H1 (cell line): ENCODE data around the gene MBD4. TPM values are rescaled to one million over a fixed set of nuclear protein-coding genes. Genes with fewer than 3 reads are reported as not detected.

Experiments
- CTCF ChIA-PET: fragments of 300-600 bp; sonication (Branson Sonifier 250); formaldehyde crosslinking; loops from one replicate; lab custom pipeline; 2021; ENCODE audit not compliant: partially characterized antibody; lab: Charles Lee
- POLR2A ChIA-PET: fragments of 300-600 bp; sonication (Branson Sonifier 250); formaldehyde crosslinking; loops from one replicate; lab custom pipeline; 2021; ENCODE audit warnings: inconsistent platforms; ENCODE audit not compliant: partially characterized antibody; lab: Charles Lee
- DNase-seq, 2 experiments: peaks; one replicate each; pipeline versions ENCODE4 v3.0.0 to v3.0.0-alpha.2; 2010 to 2022; ENCODE audit warnings: low spot score in 2 of 2, low read depth in 1 of 2, mixed read lengths in 1 of 2
- FAIRE-seq: peaks from 2 replicates; lab custom pipeline; 2011; peaks lifted over from hg19 to GRCh38; lab: Jason Lieb, UNC
- H2AFZ ChIP-seq: 2 replicates; pipeline ENCODE4 v1.8.1; 2012; ENCODE audit warnings: low read length, inconsistent platforms
- H2AK5ac ChIP-seq: 2 replicates; pipeline ENCODE4 v1.6.1; 2013; ENCODE audit warnings: low read depth, low read length
- H2BK120ac ChIP-seq: replicated peaks from 2 replicates; pipeline ENCODE3; 2013; ENCODE audit warnings: low read depth, low read length, inconsistent platforms
- H2BK12ac ChIP-seq: 2 replicates; pipeline ENCODE4 v1.6.1; 2013; ENCODE audit warnings: low read depth, low read length
- H2BK15ac ChIP-seq: 2 replicates; pipeline ENCODE4 v1.6.1; 2013; ENCODE audit warnings: low read length
- H2BK20ac ChIP-seq: 2 replicates; pipeline ENCODE4 v1.6.1; 2013; ENCODE audit warnings: low read length
- H2BK5ac ChIP-seq: 2 replicates; pipeline ENCODE4 v1.6.1; 2013; ENCODE audit warnings: low read depth, low read length
- H3K14ac ChIP-seq: 2 replicates; pipeline ENCODE4 v1.6.1; 2013; ENCODE audit warnings: inconsistent platforms; ENCODE audit not compliant: insufficient read length
- H3K18ac ChIP-seq: 2 replicates; pipeline ENCODE4 v1.6.1; 2013; ENCODE audit warnings: low read length; ENCODE audit errors: extremely low read depth
- H3K23ac ChIP-seq: 2 replicates; pipeline ENCODE4 v1.6.1; 2013; ENCODE audit warnings: inconsistent platforms; ENCODE audit not compliant: insufficient read length
- H3K23me2 ChIP-seq: 2 replicates; pipeline ENCODE4 v1.6.1; 2013; ENCODE audit warnings: low read depth, low read length
- H3K27ac ChIP-seq: 2 replicates; pipeline ENCODE4 v1.6.1; 2011; ENCODE audit warnings: low read depth, low read length, inconsistent platforms
- H3K27me3 ChIP-seq, 4 experiments: replicated peaks in 1 of 4; 1 replicate in 1 of 4; 2 replicates in 3 of 4; pipeline versions ENCODE4 v1.6.1 to v1.8.1; 2011 to 2013; ENCODE audit warnings: low read length in 3 of 4, mild to moderate bottlenecking in 3 of 4, inconsistent platforms in 2 of 4, mixed read lengths in 2 of 4, moderate library complexity in 1 of 4; ENCODE audit not compliant: control insufficient read depth in 3 of 4, insufficient read depth in 3 of 4; ENCODE audit errors: extremely low read depth in 1 of 4
- H3K36me3 ChIP-seq, 4 experiments: 2 replicates each; pipeline versions ENCODE4 v1.6.1 to v1.8.1; 2011 to 2013; ENCODE audit warnings: mild to moderate bottlenecking in 4 of 4, low read length in 3 of 4, moderate library complexity in 2 of 4, control low read depth in 1 of 4, inconsistent platforms in 1 of 4; ENCODE audit not compliant: insufficient read depth in 4 of 4, control insufficient read depth in 2 of 4
- H3K4ac ChIP-seq: replicated peaks from 2 replicates; pipeline ENCODE3; 2013; ENCODE audit warnings: low read length, low read depth, mixed read lengths, inconsistent platforms; ENCODE audit not compliant: insufficient read length
- H3K4me1 ChIP-seq, 4 experiments: replicated peaks in 1 of 4; 1 replicate in 1 of 4; 2 replicates in 3 of 4; pipeline versions ENCODE4 v1.6.1 to v1.8.1; 2011 to 2013; ENCODE audit warnings: low read length in 3 of 4, inconsistent platforms in 2 of 4, mixed read lengths in 1 of 4; ENCODE audit not compliant: insufficient read depth in 4 of 4, control insufficient read depth in 3 of 4
- H3K4me2 ChIP-seq, 2 experiments: 2 replicates each; pipeline versions ENCODE4 v1.6.1 to v1.8.1; 2011 to 2013; ENCODE audit warnings: low read depth in 2 of 2, low read length in 2 of 2, control low read depth in 1 of 2, inconsistent platforms in 1 of 2, mild to moderate bottlenecking in 1 of 2; ENCODE audit not compliant: insufficient read depth in 1 of 2
- H3K4me3 ChIP-seq, 4 experiments: fragments of 200-600, 300-600 bp in 1 of 4; sonication (generic), shearing (Covaris generic), sonication (Bioruptor Twin) in 1 of 4; 2 replicates each; pipeline versions ENCODE4 v1.5.1 to v1.8.1; 2011 to 2016; ENCODE audit warnings: low read length in 4 of 4, low read depth in 3 of 4, control low read depth in 2 of 4, inconsistent platforms in 2 of 4, mild to moderate bottlenecking in 2 of 4, mixed read lengths in 1 of 4, moderate library complexity in 1 of 4; ENCODE audit not compliant: insufficient read depth in 2 of 4; ENCODE audit errors: extremely low read depth in 1 of 4
- H3K56ac ChIP-seq: replicated peaks from 2 replicates; pipeline ENCODE3; 2013; ENCODE audit warnings: low read depth, mild to moderate bottlenecking, mixed read lengths, low read length, inconsistent platforms; ENCODE audit not compliant: insufficient read length
- H3K79me1 ChIP-seq: 2 replicates; pipeline ENCODE4 v1.6.1; 2013; ENCODE audit warnings: low read depth, low read length, control low read depth
- H3K79me2 ChIP-seq, 2 experiments: 2 replicates each; pipeline versions ENCODE4 v1.6.1 to v1.8.1; 2012 to 2013; ENCODE audit warnings: low read length in 2 of 2, mild to moderate bottlenecking in 2 of 2, inconsistent platforms in 1 of 2; ENCODE audit not compliant: insufficient read depth in 2 of 2, control insufficient read depth in 1 of 2
- H3K9ac ChIP-seq, 4 experiments: replicated peaks in 1 of 4; 1 replicate in 1 of 4; 2 replicates in 3 of 4; pipeline versions ENCODE4 v1.6.1 to v1.8.1; 2011 to 2013; ENCODE audit warnings: low read depth in 3 of 4, low read length in 3 of 4, control low read depth in 2 of 4, mild to moderate bottlenecking in 2 of 4, moderate library complexity in 2 of 4, inconsistent platforms in 1 of 4; ENCODE audit errors: extremely low read depth in 1 of 4
- H3K9me3 ChIP-seq, 2 experiments: 2 replicates each; pipeline versions ENCODE4 v1.6.1 to v1.8.1; 2012 to 2013; ENCODE audit warnings: mild to moderate bottlenecking in 2 of 2, moderate library complexity in 2 of 2, control low read depth in 1 of 2, inconsistent platforms in 1 of 2, low read depth in 1 of 2, low read length in 1 of 2, mixed read lengths in 1 of 2; ENCODE audit not compliant: insufficient read depth in 2 of 2
- H4K20me1 ChIP-seq, 2 experiments: replicated peaks in 1 of 2; 2 replicates each; pipeline versions ENCODE3 to v1.8.1; 2011 to 2013; ENCODE audit warnings: inconsistent platforms in 2 of 2, low read length in 2 of 2, mild to moderate bottlenecking in 1 of 2; ENCODE audit not compliant: insufficient read depth in 2 of 2, control insufficient read depth in 1 of 2
- H4K5ac ChIP-seq: 2 replicates; pipeline ENCODE4 v1.6.1; 2013; ENCODE audit warnings: low read length, low read depth, mixed read lengths, inconsistent platforms; ENCODE audit not compliant: insufficient read length
- H4K8ac ChIP-seq: 2 replicates; pipeline ENCODE4 v1.8.0; 2013; ENCODE audit warnings: mild to moderate bottlenecking, moderate library complexity, low read length, inconsistent platforms; ENCODE audit not compliant: insufficient read depth; ENCODE audit errors: extremely low read depth
- H4K91ac ChIP-seq: replicated peaks from 2 replicates; pipeline ENCODE3; 2013; ENCODE audit warnings: low read length, mixed read lengths, inconsistent platforms; ENCODE audit not compliant: insufficient read length
- ASH2L ChIP-seq: fragments of 200-600, 300-600 bp; sonication (generic); IDR thresholded peaks from one replicate; pipeline ENCODE4 v1.7.1; 2017; ENCODE audit warnings: low read length
- CBX5 ChIP-seq: fragments of 300-800, 300-1000 bp; sonication (generic); IDR thresholded peaks from 2 replicates; pipeline ENCODE4 v1.7.1; 2016; ENCODE audit warnings: antibody characterized with exemption, low read length, low read depth
- CBX8 ChIP-seq: fragments of 300-800, 300-1000 bp; sonication (generic); IDR thresholded peaks from 2 replicates; pipeline ENCODE4 v1.7.1; 2016; ENCODE audit warnings: low read depth, low read length, borderline replicate concordance
- CHD1 ChIP-seq: IDR thresholded peaks from 2 replicates; pipeline ENCODE4 v1.6.1; 2012; ENCODE audit warnings: low read depth, low read length, improper control_type of control experiment
- KDM1A ChIP-seq: fragments of 200-600, 300-600 bp; sonication (generic); IDR thresholded peaks from 2 replicates; pipeline ENCODE4 v1.7.1; 2016; ENCODE audit warnings: mild to moderate bottlenecking, low read length, borderline replicate concordance
- MAFK ChIP-seq: IDR thresholded peaks from 2 replicates; pipeline ENCODE4 v1.6.1; 2012; ENCODE audit warnings: low read depth, mild to moderate bottlenecking, improper control_type of control experiment, low read length
- PHF8 ChIP-seq: fragments of 200-600 bp; sonication (generic); conservative IDR thresholded peaks from 2 replicates; pipeline ENCODE4 v1.7.1; 2012; ENCODE audit warnings: low read depth, mild to moderate bottlenecking, inconsistent platforms, low read length, moderate library complexity
- RFX5 ChIP-seq: IDR thresholded peaks from 2 replicates; pipeline ENCODE4 v1.6.1; 2011; ENCODE audit warnings: low read depth, low read length, improper control_type of control experiment, borderline replicate concordance
- RNF2 ChIP-seq: fragments of 200-900, 300-1000 bp; sonication (generic); IDR thresholded peaks from 2 replicates; pipeline ENCODE4 v1.7.1; 2016; ENCODE audit warnings: borderline replicate concordance, low read depth, mild to moderate bottlenecking, antibody characterized with exemption, low read length; ENCODE audit not compliant: poor library complexity, severe bottlenecking; ENCODE audit errors: missing control alignments
- SIX5 ChIP-seq: IDR thresholded peaks from 2 replicates; pipeline ENCODE4 v1.6.1; 2011; ENCODE audit warnings: mild to moderate bottlenecking, low read depth, low read length
- SUZ12 ChIP-seq: fragments of 200-600 bp; sonication (generic); IDR thresholded peaks from 2 replicates; pipeline ENCODE4 v1.6.1; 2012; ENCODE audit warnings: mild to moderate bottlenecking, inconsistent platforms, low read length, moderate library complexity, mixed read lengths
- ZNF274 ChIP-seq: IDR thresholded peaks from 2 replicates; pipeline ENCODE4 v1.7.0; 2012; ENCODE audit warnings: low read length, borderline replicate concordance; ENCODE audit errors: extremely low read depth
- WGBS, 2 experiments: shearing (Covaris generic) in 1 of 2; methylation state at CpG; one replicate each; pipeline versions ENCODE4 v1.1.6 to v1.1.7; 2013 to 2015; ENCODE audit warnings: low lambda C conversion rate in 2 of 2, mixed read lengths in 2 of 2, inconsistent platforms in 1 of 2, low coverage in 1 of 2, missing lambda C conversion rate in 1 of 2; ENCODE audit not compliant: insufficient replicate concordance in 2 of 2, insufficient coverage in 1 of 2, insufficient read length in 1 of 2; ENCODE audit errors: extremely low coverage in 1 of 2, missing lambda C conversion rate in 1 of 2; 5-methylcytosine and 5-hydroxymethylcytosine counted together
- polyA plus RNA-seq, 7 experiments: library from polyadenylated mRNA; depleted of rRNA in 3 of 7; stranded (reverse) in 5 of 7; unstranded in 2 of 7; fragments of >200 nt in 5 of 7; fragments of 200-250 nt in 2 of 7; gene quantifications; 1 replicate in 5 of 7; 2 replicates in 1 of 7; 4 replicates in 1 of 7; pipeline versions ENCODE4 v1.2.1 to v1.2.3, GENCODE V29; 2011 to 2013; ENCODE audit warnings: missing spikeins in 2 of 7, mixed read lengths in 2 of 7
- total RNA-seq: library from RNA; stranded (reverse); fragmentation: NEBNext Ultra II Directional; extraction: Animal tissue kit (Norgen Biotek cat#: 25700); gene quantifications from 2 replicates; pipeline ENCODE4 v1.2.1, GENCODE V29; 2021

The MBD4 gene
- total and polyA plus RNA-seq, 2 of the 8 experiments (the other 6 are each of a cell fraction or from before 2014, with no cell fraction given) = 11.2 to 35.8 TPM

DNA sequence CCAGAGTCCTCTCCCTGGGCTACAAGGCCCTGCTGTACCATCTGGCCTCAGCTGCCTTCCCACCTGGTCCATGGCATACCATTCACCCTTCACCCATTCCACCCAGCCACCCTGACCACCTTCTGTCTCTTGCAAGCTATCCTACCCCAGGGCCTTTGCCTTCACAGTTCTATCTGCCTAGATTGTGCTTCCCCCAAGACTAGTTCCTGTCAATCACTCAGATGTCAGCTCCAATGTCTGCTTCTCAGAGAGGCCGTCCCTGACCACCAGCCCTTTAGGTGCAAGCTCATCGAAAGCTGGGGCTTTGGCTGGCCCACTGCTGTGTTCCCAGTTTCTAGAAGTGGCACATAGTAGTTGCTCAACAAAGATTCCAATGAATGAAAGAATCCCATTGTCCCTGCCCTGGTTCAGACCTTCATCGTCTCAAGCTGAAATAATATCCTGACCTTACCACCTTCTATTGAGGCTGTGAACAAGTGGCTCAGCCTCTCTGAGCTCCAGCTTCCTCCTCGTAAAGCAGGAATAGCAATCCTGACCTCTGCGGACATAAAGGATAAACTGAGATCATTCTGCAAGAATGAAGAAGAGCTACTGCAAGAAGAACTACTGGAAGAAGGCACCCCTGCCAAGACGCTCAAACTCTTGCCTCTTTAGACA is 27.1 kb downstream of the MBD4 start:
- no peak for DNase-seq
- CTCF ChIA-PET = interaction anchor here (0.8 to 2.2 kb wide), 7 partner anchors 9 to 530 kb away, joined by 3 to 12 read pairs (median 4); no protein-coding TSS in a partner anchor
- TF ChIP-seq ASH2L = no peak
- TF ChIP-seq RFX5 = no peak
- no peak for TF ChIP-seq SUZ12
- no peak for TF ChIP-seq CBX8
- no peak for TF ChIP-seq PHF8
- TF ChIP-seq SIX5 = no peak
- no peak for TF ChIP-seq MAFK
- TF ChIP-seq CHD1 = no peak
- TF ChIP-seq ZNF274 = no peak
- TF ChIP-seq RNF2 = no peak
- no peak for TF ChIP-seq KDM1A
- TF ChIP-seq CBX5 = no peak

More for the DNA sequence above, 27.1 kb downstream of the MBD4 start:
- H2BK120ac ChIP-seq = no peak overlapping the region
- no peaks in the 10 kb centered on the region; a peak in 1 of 8 replicates for H3K36me3 ChIP-seq
- no peak overlapping the region for H2BK15ac ChIP-seq
- H2BK12ac ChIP-seq = no peak overlapping the region
- H3K18ac ChIP-seq = no peak overlapping the region
- H2BK5ac ChIP-seq = no peak overlapping the region
- H3K9me3 ChIP-seq = no peaks in the 10 kb centered on the region
- H2AK5ac ChIP-seq = no peak overlapping the region
- H4K20me1 ChIP-seq = peaks cover 0 to 3% of the 10 kb centered on the region in 2 experiments
- H3K9ac ChIP-seq = no peak overlapping the region
- no peak overlapping the region for H3K4me3 ChIP-seq
- H3K27ac ChIP-seq = no peak overlapping the region
- POLR2A ChIA-PET = interaction anchor here (0.8 to 1.6 kb wide), 2 partner anchors 8 to 17 kb away, joined by 3 to 4 read pairs; no protein-coding TSS in a partner anchor
- H3K4ac ChIP-seq = no peak overlapping the region
- no peak overlapping the region for H2AFZ ChIP-seq
- H3K56ac ChIP-seq = no peak overlapping the region
- WGBS, 2 experiments = 90% methylated on average over 6 of the region's 6 CpGs; no CpG with 5 or more reads in 1 of the 2 experiments
- H4K5ac ChIP-seq = no peak overlapping the region
- no peak for FAIRE-seq
- H3K79me2 ChIP-seq = no peaks in the 10 kb centered on the region
- no peak overlapping the region for H4K91ac ChIP-seq
- no peak overlapping the region for H3K4me2 ChIP-seq
- H3K14ac ChIP-seq = no peak overlapping the region
- H3K4me1 ChIP-seq = no peaks in the 10 kb centered on the region
- no peak overlapping the region for H2BK20ac ChIP-seq
- no peaks in the 10 kb centered on the region for H3K79me1 ChIP-seq
- peaks cover 0 to 3% (median 0%) of the 10 kb centered on the region in 4 experiments; a peak in 2 of 7 replicates for H3K27me3 ChIP-seq
- H4K8ac ChIP-seq = no peak overlapping the region
- no peak overlapping the region for H3K23ac ChIP-seq
- H3K23me2 ChIP-seq = no peaks in the 10 kb centered on the region
